WTC11 (cell line): ENCODE measurements around the gene ANKIB1. TPM values are rescaled to one million over a fixed set of nuclear protein-coding genes. Genes with fewer than 3 reads are reported as not detected.

Source experiments
- ATAC-seq: fragments of 200-7000 bp; cut with Tn5 transposase; 2 replicates; pipeline ENCODE4 v1.10.0; 2021; ENCODE audit warnings: mild to moderate bottlenecking, moderate library complexity
- CTCF ChIA-PET: fragments of 300-600 bp; sonication (Branson Sonifier 250); formaldehyde crosslinking; loops from one replicate; lab custom pipeline; 2021; ENCODE audit warnings: antibody characterized with exemption; lab: Charles Lee
- POLR2A ChIA-PET: fragments of 350-600 bp; sonication (Branson Sonifier 250); formaldehyde crosslinking; loops from one replicate; lab custom pipeline; 2021; ENCODE audit warnings: antibody characterized with exemption; lab: Charles Lee
- DNase-seq: peaks from one replicate; pipeline ENCODE4 v3.0.0; 2021; ENCODE audit warnings: low spot score
- H3K27ac Mint-ChIP-seq: 2 replicates; pipeline ENCODE4 v1.8.0; 2021; ENCODE audit warnings: mixed read lengths
- H3K27me3 Mint-ChIP-seq: 2 replicates; pipeline ENCODE4 v1.8.0; 2021; ENCODE audit warnings: low read depth, mild to moderate bottlenecking, moderate library complexity, mixed read lengths
- H3K36me3 Mint-ChIP-seq: 2 replicates; pipeline ENCODE4 v1.8.0; 2021; ENCODE audit warnings: mixed read lengths
- H3K4me1 Mint-ChIP-seq: 2 replicates; pipeline ENCODE4 v1.8.0; 2022; ENCODE audit warnings: mixed read lengths
- H3K4me3 Mint-ChIP-seq: 2 replicates; pipeline ENCODE4 v1.8.0; 2021; ENCODE audit warnings: mild to moderate bottlenecking, moderate library complexity, mixed read lengths
- H3K9me3 Mint-ChIP-seq: 2 replicates; pipeline ENCODE4 v1.8.0; 2021; ENCODE audit warnings: mixed read lengths
- AFF4 ChIP-seq: sonication (generic); formaldehyde crosslinking; IDR thresholded peaks from 2 replicates; pipeline ENCODE4 v1.8.1; 2023; ENCODE audit warnings: mild to moderate bottlenecking, missing genetic modification reagents, borderline replicate concordance
- ATF2 ChIP-seq: sonication (generic); formaldehyde crosslinking; IDR thresholded peaks from 2 replicates; pipeline ENCODE4 v1.8.1; 2022; ENCODE audit warnings: low read depth, missing genetic modification reagents, borderline replicate concordance
- CBFB ChIP-seq: sonication (generic); formaldehyde crosslinking; IDR thresholded peaks from 2 replicates; pipeline ENCODE4 v1.8.1; 2022; ENCODE audit warnings: mild to moderate bottlenecking, low read depth, missing genetic modification reagents
- JUN ChIP-seq: sonication (generic); formaldehyde crosslinking; IDR thresholded peaks from 2 replicates; pipeline ENCODE4 v1.8.0; 2023; ENCODE audit warnings: mild to moderate bottlenecking, missing genetic modification reagents
- KAT7 ChIP-seq: sonication (generic); formaldehyde crosslinking; IDR thresholded peaks from 2 replicates; pipeline ENCODE4 v1.8.1; 2023; ENCODE audit warnings: missing genetic modification reagents, mild to moderate bottlenecking, borderline replicate concordance
- MLX ChIP-seq: sonication (generic); formaldehyde crosslinking; IDR thresholded peaks from 2 replicates; pipeline ENCODE4 v1.8.1; 2023; ENCODE audit warnings: mild to moderate bottlenecking, missing genetic modification reagents, moderate library complexity
- MXD4 ChIP-seq: fragments of 250-450 bp; sonication (Bioruptor Pico); IDR thresholded peaks from 2 replicates; pipeline ENCODE4 v1.8.0; 2021; ENCODE audit warnings: mild to moderate bottlenecking, moderate library complexity, borderline replicate concordance
- NFE2L1 ChIP-seq: sonication (generic); formaldehyde crosslinking; IDR thresholded peaks from 2 replicates; pipeline ENCODE4 v1.8.1; 2023; ENCODE audit warnings: missing genetic modification reagents
- NR1H2 ChIP-seq: sonication (generic); formaldehyde crosslinking; IDR thresholded peaks from 2 replicates; pipeline ENCODE4 v1.9.0; 2021; ENCODE audit warnings: mild to moderate bottlenecking, moderate library complexity, missing genetic modification reagents
- OVOL2 ChIP-seq: fragments of 250-450 bp; sonication (Bioruptor Pico); IDR thresholded peaks from 2 replicates; pipeline ENCODE4 v1.9.0; 2021; ENCODE audit warnings: mild to moderate bottlenecking, borderline replicate concordance
- PRDM15 ChIP-seq: sonication (generic); formaldehyde crosslinking; IDR thresholded peaks from 2 replicates; pipeline ENCODE4 v1.8.0; 2022; ENCODE audit warnings: missing genetic modification reagents
- PRRX2 ChIP-seq: fragments of 250-450 bp; sonication (Bioruptor Pico); IDR thresholded peaks from 2 replicates; pipeline ENCODE4 v1.8.0; 2021; ENCODE audit warnings: mild to moderate bottlenecking
- RELA ChIP-seq: sonication (generic); formaldehyde crosslinking; IDR thresholded peaks from 2 replicates; pipeline ENCODE4 v1.8.1; 2022; ENCODE audit warnings: missing genetic modification reagents, mild to moderate bottlenecking, borderline replicate concordance
- SMAD4 ChIP-seq: sonication (generic); formaldehyde crosslinking; IDR thresholded peaks from 2 replicates; pipeline ENCODE4 v1.8.0; 2022; ENCODE audit warnings: mild to moderate bottlenecking, missing genetic modification reagents
- SP1 ChIP-seq: sonication (generic); formaldehyde crosslinking; conservative IDR thresholded peaks from 2 replicates; pipeline ENCODE4 v1.8.1; 2022; ENCODE audit warnings: missing genetic modification reagents
- TCF7 ChIP-seq: sonication (generic); formaldehyde crosslinking; IDR thresholded peaks from 2 replicates; pipeline ENCODE4 v1.8.0; 2022; ENCODE audit warnings: mild to moderate bottlenecking, low read depth, missing genetic modification reagents, moderate library complexity
- ZNF232 ChIP-seq: sonication (generic); formaldehyde crosslinking; IDR thresholded peaks from 2 replicates; pipeline ENCODE4 v1.8.0; 2022; ENCODE audit warnings: mild to moderate bottlenecking, missing genetic modification reagents
- ZNF263 ChIP-seq: sonication (generic); formaldehyde crosslinking; IDR thresholded peaks from 2 replicates; pipeline ENCODE4 v1.8.1; 2022; ENCODE audit warnings: low read depth, mild to moderate bottlenecking, moderate library complexity, missing genetic modification reagents
- ZNF671 ChIP-seq: fragments of 250-450 bp; sonication (Bioruptor Pico); IDR thresholded peaks from 2 replicates; pipeline ENCODE4 v1.8.0; 2021; ENCODE audit warnings: mild to moderate bottlenecking
- total RNA-seq: library from RNA; stranded (reverse); gene quantifications from 3 replicates; pipeline ENCODE4 v1.2.3, GENCODE V29; 2021

Gene ANKIB1
- total RNA-seq, 1 experiment from 2014 or later = 38.5 TPM

GRCh38 chr7:92412745-92413144, 167.0 kb downstream of the ANKIB1 start:
- Mint-ChIP-seq H3K36me3 (no peaks in the 10 kb centered on the region), H3K27ac (no peak overlapping the region), H3K9me3 (peaks cover 3% of the 10 kb centered on the region; the same call in 1 of the 2 replicates), H3K27me3 (no peaks in the 10 kb centered on the region), H3K4me3 (no peak overlapping the region), H3K4me1 (no peaks in the 10 kb centered on the region)
- DNase-seq (no peak), ATAC-seq (no peak)
- CTCF ChIA-PET = interaction anchor here (1.3 to 3.0 kb wide), 5 partner anchors 11 to 233 kb away, joined by 4 to 17 read pairs (median 7); partner anchors contain the start of genes GATAD1 and LRRD1
- POLR2A ChIA-PET = no interaction called here
- TF ChIP-seq ZNF671 (CRISPR knock-in tag) (no peak), KAT7 (CRISPR knock-in tag) (no peak), OVOL2 (CRISPR knock-in tag) (no peak), CBFB (CRISPR knock-in tag) (no peak), ATF2 (CRISPR knock-in tag) (no peak), NR1H2 (CRISPR knock-in tag) (no peak), NFE2L1 (CRISPR knock-in tag) (no peak), SP1 (CRISPR knock-in tag) (no peak), TCF7 (CRISPR knock-in tag) (no peak), RELA (CRISPR knock-in tag) (no peak), PRRX2 (CRISPR knock-in tag) (no peak), SMAD4 (CRISPR knock-in tag) (no peak), MXD4 (CRISPR knock-in tag) (no peak), JUN (CRISPR knock-in tag) (no peak), ZNF263 (CRISPR knock-in tag) (no peak), MLX (CRISPR knock-in tag) (no peak), AFF4 (CRISPR knock-in tag) (no peak), PRDM15 (CRISPR knock-in tag) (no peak), ZNF232 (CRISPR knock-in tag) (no peak)
